SK-N-SH (cell line): ENCODE measurements around the gene AHNAK2.

Experiments used
- GABPA ChIP-seq: IDR thresholded peaks from 2 replicates; pipeline ENCODE4 v1.4.0; 2012; ENCODE audit warnings: low read depth, mild to moderate bottlenecking
- JUND ChIP-seq: IDR thresholded peaks from 2 replicates; pipeline ENCODE4 v1.4.0; 2012
- RAD21 ChIP-seq: IDR thresholded peaks from 2 replicates; pipeline ENCODE4 v1.6.1; 2012; ENCODE audit warnings: mild to moderate bottlenecking, low read length
- RCOR1 ChIP-seq: fragments of 150-350 bp; IDR thresholded peaks from 2 replicates; pipeline ENCODE4 v1.6.1; 2017; ENCODE audit warnings: antibody characterized with exemption, low read length
- RFX5 ChIP-seq: IDR thresholded peaks from 2 replicates; pipeline ENCODE4 v1.6.1; 2012; ENCODE audit warnings: mild to moderate bottlenecking, improper control_type of control experiment, low read length
- TF ChIP-seq, protein P1 (sequence below): fragments of 200-600 bp; sonication (generic); IDR thresholded peaks from 2 replicates; pipeline ENCODE4 v1.6.1; 2017; ENCODE audit warnings: antibody characterized with exemption, mild to moderate bottlenecking, moderate library complexity
- TF ChIP-seq, protein P2 (sequence below): fragments of 150-350 bp; IDR thresholded peaks from 2 replicates; pipeline ENCODE4 v1.6.1; 2017; ENCODE audit warnings: antibody characterized with exemption, low read length, low read depth, borderline replicate concordance

DNA sequence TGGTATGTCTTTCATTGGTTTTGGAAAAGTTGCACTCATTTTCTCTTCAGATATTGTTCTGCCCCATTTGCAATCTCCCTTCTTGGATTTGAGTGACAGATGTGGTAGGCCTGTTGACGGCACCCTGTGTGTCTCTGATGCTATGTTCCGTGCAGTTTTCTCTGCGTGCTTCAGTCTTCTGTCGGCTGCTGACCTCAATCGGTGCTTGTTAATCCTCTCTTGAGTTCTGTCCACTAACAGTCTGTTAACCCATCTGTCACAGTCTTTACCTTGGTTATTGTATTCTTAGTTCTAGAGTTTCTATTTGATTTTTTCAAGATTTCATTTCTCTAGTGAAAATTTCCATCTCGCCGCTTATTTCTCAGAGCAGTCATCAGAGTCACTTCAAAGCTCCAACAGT, 74.2 kb downstream of the AHNAK2 start:
- TF ChIP-seq JUND (no peak), GABPA (no peak), RCOR1 (no peak), RFX5 (no peak), RAD21 (no peak)
- TF ChIP-seq, protein P1, sequence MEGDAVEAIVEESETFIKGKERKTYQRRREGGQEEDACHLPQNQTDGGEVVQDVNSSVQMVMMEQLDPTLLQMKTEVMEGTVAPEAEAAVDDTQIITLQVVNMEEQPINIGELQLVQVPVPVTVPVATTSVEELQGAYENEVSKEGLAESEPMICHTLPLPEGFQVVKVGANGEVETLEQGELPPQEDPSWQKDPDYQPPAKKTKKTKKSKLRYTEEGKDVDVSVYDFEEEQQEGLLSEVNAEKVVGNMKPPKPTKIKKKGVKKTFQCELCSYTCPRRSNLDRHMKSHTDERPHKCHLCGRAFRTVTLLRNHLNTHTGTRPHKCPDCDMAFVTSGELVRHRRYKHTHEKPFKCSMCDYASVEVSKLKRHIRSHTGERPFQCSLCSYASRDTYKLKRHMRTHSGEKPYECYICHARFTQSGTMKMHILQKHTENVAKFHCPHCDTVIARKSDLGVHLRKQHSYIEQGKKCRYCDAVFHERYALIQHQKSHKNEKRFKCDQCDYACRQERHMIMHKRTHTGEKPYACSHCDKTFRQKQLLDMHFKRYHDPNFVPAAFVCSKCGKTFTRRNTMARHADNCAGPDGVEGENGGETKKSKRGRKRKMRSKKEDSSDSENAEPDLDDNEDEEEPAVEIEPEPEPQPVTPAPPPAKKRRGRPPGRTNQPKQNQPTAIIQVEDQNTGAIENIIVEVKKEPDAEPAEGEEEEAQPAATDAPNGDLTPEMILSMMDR: no peak
- TF ChIP-seq, protein P2, sequence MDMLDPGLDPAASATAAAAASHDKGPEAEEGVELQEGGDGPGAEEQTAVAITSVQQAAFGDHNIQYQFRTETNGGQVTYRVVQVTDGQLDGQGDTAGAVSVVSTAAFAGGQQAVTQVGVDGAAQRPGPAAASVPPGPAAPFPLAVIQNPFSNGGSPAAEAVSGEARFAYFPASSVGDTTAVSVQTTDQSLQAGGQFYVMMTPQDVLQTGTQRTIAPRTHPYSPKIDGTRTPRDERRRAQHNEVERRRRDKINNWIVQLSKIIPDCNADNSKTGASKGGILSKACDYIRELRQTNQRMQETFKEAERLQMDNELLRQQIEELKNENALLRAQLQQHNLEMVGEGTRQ: no peak
